ENCODE data around the gene IFIT3.
"Not testable (repeated sequence)": the region's sequence is repeated elsewhere in the genome, so short reads cannot be mapped to it uniquely, and the experiment has no call there.

Gene IFIT3

DNA sequence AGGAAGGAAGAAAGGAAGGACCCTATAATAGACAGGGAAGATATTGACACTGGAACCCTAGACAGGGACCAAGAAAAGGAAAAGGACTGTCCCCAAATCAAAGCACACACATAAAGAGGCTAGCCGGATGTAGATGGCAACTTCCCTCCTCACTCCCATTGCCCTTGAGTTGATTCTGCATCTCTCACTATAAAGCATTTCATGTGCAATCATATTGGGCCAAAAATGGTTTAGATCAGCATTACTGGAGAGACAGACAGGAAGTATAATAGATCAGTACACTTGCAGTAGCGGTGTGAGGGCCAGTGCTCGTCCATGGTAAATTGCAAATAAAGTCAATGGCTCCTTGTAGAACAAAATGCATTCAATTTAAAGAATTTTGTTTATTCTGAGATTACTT, 8.4 kb downstream of the IFIT3 start:
- DNase-seq (ENCODE audit: low spot score) = no peak

DNA sequence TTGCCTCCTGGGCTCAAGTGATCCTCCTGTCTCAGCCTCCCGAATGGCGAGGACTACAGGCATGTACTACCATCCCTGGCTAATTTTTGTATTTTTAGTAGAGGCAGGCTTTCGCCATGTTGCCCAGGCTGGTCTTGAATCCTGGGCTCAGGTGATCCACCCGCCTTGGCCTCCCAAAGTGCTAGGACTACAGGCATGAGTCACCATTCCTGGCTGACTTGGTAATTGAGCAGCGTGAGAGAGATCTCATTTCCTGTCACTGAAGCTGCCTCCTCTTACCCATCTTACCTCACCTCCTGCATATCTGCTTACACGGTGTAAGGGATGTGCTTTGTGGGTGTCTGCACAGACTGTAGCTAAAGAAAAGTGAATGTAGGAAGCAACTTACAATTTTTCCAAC, 9.7 kb downstream of the IFIT3 start:
- DNase-seq (ENCODE audit: low spot score) = no peak

- no peak for DNase-seq (ENCODE audit: low spot score)
These were observed 10.9 kb downstream of the IFIT3 start for GRCh38 chr10:89338713-89339112.

- DNase-seq (ENCODE audit: low spot score) = no peak
These were observed 12.1 kb downstream of the IFIT3 start for GRCh38 chr10:89339875-89340274.

GRCh38 chr10:89341649-89342048, 13.9 kb downstream of the IFIT3 start:
- DNase-seq (ENCODE audit: low spot score) = no peak

DNA sequence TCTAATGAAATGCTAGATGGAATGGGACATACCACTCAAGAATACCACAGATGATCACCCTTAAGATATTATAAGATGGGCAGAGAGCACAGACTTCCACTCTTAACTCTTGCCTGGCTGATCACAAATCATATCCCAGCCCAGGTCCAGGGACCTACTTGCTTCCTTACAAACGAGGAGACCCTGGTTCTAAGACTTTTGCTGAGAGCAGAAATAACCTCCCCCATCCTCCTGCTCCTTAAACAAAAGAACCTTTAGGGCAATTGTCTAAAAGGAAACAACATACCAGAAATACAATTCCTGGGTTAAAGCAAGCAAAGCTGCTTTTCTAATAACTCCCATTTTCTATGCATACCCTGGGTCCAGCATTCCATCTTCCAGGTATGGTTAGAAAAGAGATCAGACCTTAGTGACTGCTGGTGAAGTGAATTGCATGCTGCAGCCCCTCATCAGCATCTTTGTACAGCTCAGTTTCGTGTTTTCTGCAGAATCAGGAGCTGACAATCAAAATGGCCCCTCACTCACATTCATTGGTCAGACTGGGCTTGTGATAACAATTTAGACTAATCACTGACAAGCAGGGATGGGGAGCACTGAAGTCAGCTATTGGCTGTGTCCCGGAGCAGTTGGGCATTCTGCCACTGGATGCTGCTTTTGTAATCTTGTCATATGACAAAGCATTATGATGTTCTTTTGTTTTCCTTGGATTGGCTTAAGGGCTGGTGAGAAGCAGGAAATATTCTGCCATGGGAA, 14.6 kb downstream of the IFIT3 start:
- DNase-seq (ENCODE audit: low spot score) = no peak

DNA sequence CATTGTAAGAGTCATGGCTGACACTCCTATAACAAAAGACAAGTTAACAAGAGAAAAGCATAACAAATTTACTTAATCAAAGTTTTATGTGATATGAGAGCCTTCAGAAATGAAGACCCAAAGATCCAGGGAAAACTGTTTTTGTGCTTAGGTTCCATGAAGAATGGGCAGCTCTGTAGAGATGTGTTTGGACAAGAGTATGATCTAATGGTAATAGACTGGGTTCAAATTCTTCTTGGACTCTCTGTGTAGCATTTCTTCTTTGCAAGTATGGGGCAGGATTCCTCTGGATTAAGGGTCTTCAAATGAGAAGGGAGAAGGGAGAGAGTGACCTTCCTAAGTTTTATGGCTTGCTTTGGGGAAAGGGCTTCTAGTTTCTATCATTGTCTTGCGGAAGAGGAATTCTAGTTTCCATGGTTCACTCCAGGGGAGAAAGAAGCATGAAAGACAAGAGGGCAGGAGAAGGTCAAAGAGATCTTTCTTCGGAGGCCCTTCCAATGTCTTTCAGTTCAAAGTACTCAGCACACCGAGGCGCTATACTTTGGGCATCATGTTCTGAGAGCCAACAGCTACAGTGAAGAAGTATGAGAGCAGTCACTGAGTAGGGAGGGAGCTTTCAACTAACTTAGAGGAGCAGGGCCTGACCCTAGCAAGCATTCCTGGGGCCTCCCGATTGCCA, 15.4 kb downstream of the IFIT3 start:
- no peak for DNase-seq (ENCODE audit: low spot score)

DNA sequence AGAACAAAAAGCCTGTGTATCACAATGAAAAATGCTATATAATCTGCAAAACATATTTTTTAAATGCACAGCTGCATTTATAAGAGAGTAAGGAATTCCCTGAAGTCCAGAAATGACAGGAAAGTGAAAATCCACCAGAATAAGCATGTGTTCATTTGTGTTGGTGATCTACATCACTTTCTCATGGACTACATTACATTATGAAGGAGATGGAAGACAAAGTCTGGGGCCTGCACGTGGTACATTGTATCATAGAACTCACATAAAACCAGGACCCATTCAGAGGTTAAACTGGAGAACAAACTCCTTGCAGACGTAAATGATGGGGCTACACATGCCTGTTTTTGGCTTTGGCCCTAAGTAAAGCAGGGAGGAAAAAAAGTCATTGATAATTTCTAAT, 16.4 kb downstream of the IFIT3 start:
- no peak for DNase-seq (ENCODE audit: low spot score)

- no peak for DNase-seq (ENCODE audit: low spot score)
These were observed 17.7 kb downstream of the IFIT3 start for GRCh38 chr10:89345367-89346000.

- DNase-seq (ENCODE audit: low spot score) = no peak
These were observed 18.8 kb downstream of the IFIT3 start for GRCh38 chr10:89346405-89347254.

DNA sequence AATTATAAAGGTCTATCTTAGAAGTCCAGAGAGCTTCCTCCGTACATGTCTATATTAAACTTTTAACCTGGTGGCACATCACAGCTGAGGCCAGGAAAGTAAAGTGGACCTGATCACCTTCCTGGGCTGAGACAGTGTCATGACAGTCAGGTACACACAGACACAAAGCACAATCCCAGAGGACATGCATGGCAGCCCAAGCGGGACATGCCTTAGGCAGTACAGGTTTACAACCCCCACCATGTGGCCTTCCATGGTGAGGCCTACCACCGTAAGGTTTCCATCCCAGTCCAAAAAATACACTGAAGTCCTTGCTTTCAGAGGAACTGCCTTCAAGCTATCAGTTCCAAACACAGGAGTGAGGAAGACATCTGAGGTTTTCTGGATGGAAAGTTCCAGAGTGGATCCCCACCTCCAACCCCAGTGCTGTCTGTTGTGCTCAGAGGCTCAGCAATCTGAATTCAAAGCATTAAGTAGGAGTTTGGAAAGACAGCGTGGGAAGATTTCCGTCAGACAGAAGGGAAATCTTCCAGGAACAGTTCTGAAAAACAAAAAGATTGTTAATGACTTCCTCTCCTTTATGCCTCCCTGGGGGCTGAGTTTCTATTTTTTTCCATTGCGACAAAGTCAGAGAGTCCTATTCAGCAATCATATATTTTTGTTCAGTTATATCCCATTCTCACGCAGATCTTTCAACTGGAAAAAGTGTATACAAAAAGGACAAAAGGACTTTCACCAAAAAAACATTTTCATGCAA, 20.1 kb downstream of the IFIT3 start:
- no peak for DNase-seq (ENCODE audit: low spot score)

DNA sequence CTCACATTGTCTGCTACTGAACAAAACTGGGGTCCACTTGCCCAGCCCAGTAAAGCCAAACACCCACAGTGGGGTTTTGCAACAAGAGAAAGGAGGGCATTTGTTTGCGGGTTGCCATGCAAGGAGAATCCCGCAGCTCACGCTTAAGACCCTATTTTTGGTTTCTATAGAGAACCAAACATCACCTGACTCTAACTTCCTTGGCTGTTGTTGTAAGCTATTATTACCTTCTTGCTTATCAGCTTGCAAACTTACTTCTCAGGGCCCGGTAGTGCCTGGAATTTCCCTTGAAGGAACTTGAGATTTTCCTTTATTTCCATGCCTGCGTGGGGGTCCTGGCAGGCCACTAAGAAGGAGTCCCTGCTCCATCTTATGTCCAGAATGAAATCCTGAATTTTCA, 20.7 kb downstream of the IFIT3 start:
- no peak for DNase-seq (ENCODE audit: low spot score)

DNA sequence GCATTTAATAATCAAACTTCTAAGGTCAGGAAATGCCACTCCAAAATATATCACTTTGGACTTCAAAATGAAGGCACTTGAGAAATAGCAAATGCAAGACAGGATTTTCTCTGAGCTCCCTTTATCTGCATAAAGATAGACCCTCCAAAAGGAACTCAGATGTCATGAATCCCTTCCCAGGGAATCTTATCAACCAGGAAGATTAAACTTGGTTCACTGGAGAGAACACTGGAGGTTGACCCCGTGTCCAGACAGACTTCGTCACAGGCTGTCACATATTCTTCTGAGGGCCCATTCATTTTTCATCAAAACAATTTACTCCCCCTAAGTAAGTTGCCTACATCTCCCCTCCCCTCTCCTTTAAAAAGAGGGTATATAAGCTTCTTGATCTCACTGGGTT, 21.2 kb downstream of the IFIT3 start:
- no peak for DNase-seq (ENCODE audit: low spot score)

DNA sequence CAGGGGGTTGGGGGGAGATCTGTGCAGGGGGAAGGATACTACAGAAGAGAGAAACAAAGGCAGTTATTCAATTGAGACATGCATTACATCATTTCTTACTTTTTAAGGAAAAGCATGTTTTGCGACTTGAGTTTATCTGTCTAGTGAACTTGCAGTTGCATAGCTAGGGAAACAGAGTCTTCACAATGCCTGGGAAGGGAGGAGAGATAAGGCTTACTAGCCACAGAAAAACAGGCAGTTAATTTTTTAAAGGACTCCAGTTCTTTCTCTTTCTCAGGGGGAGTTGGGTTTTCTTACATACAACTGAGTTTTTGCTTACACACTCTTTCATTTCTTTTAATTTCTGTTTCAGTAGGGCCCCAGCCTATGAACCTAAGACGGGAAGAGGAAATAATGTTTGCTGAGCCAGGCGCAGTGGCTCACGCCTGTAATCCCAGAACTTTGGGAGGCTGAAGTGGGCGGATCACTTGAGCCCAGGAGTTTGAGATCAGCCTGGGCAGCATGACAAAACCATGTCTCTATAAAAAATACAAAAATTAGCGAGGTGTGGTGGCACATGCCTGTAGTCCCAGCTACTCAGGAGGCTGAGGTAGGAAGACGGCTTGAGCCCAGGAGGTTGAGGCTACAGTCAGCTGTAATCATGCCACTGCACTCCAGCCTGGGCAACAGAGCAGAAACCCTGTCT, 23.0 kb downstream of the IFIT3 start:
- not testable (repeated sequence) for DNase-seq (ENCODE audit: low spot score)

DNA sequence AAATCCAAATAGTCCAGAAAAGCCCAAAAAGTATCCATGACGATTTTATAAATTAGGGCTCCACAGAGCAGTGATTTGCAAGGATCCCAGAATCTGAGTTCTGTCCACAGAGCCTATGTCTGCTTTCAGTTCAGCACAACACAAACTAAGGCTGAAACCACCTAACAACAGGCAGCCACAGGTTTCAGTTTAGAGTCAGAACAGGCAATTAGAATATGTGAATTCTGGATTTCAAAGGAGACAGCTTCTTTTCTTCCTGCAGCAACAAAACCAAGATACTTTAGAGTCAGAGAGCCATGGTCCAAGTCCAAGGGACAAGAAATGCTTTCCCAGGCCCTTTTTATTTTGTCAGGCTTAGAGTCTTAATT, 23.6 kb downstream of the IFIT3 start:
- DNase-seq (ENCODE audit: low spot score) = no peak

DNA sequence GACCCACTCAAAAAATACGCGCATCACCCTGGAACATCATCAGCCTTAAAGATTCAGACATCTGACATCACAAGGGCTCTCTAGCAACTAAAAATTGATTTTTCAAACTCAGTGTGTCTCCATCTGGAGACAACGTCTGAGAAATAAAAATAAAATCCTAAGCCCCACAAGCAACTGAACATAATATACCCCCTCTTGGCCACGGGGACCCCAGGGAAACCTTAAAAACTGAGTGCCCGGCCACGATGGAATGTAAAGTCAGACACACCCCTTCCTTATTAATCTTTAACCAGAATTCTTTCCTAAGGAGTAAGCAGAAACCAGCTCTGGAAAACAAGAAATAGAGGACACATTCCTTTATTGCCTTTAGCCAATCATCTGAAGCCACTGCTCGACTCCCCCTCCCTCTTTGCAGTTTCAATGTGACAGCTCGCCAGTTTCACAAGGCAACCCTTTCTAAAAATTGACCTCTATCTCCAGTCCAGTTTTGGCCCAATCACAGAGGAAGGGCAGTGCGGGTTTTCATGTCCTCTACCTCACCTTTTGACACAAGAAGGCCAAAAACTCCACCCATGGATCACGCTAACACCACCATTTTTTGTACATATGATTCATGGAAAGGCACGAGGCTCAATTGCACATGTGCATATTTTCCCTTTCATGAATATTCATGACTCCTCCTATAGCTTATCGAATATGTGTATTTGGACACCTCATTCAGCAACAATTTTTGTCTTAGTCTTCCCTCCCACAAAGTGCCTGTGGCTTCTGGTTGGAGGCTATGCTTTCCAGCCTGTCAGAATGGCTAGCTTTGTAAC, 24.2 kb downstream of the IFIT3 start:
- DNase-seq (ENCODE audit: low spot score) = no peak

DNA sequence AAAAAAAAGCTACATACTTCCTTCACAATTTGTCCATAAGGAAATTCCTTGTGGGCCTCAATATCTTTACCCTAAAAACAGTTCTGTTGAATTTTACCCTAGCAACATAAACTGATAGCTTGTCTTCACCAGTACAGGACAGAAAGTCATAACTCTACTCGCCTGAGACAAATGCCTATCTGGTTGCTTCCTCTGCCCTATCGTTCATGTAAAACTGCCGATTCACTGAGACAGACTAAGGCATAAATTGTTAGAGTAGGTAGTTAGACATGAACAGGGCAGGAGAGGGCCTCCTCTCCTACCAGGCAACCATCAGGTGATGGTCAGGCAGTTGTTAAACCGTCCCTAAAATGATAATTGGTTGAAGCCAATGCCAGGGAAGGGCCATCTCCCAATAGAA, 25.0 kb downstream of the IFIT3 start:
- DNase-seq (ENCODE audit: low spot score) = no peak

DNA sequence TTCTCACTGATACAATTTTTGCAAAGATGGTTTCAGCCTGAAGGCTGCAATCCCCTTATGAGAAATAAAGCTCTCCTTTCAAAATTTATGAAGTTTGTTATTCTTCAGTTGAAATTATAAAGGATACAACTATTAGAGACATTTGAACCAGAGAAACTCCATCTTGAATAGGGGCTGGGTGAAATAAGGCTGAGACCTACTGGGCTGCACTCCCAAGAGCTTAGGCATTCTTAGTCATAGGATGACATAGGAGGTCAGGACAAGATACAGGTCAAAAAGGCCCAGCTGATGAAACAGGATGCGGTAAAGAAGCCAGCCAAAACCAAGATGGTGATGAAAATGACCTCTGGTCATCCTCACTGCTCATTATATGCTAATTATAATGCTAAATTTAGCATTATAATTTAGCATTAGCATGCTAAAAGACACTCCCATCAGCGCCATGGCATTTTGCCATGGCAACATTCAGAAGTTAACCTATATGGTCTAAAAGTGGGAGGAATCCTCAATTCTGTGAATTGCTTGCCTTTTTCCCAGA, 27.7 kb downstream of the IFIT3 start:
- no peak for DNase-seq (ENCODE audit: low spot score)

DNA sequence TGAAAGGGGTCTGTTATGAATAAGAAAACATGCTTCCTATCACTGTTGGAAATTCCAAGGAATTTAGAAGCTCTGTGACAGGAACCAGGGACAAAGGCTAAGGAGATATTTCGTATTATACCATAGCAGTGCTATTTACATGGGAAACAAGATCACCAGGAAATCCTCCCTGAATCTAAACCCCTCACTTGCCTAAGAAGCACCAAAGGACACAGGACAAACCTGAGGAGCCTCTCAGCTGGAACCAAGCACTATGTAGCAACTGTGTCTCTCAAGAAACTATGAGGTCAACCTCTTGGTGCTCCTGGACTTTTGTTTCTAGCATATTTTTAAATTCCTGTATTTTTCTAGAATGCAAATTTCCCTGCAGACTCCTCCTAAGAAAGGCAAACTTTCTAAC, 29.3 kb downstream of the IFIT3 start:
- DNase-seq (ENCODE audit: low spot score) = no peak

DNA sequence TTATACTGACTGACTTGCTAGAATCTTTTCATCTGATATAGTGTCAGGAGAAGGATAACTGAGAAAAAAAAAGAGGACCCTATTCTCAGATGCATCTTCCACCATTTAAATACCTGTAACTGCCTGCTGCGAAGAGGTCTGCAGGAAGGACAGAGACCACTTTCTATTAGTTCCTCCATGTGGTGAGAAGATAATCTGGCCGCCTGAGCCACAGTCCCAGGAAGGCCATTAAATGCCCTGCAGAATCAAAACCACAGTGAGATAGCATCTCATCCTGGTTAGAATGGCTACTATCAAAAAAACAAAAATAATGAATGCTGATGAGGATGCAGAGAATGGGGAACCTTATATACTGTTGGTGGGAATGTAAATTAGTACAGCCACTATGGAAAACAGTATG, 30.2 kb downstream of the IFIT3 start:
- no peak for DNase-seq (ENCODE audit: low spot score)

Data from ecto neural progenitor cell (in vitro differentiated cells).